Heart right ventricle (tissue), 16 donors: ENCODE results near the gene TIMM17A. TPM values are rescaled to one million over a fixed set of nuclear protein-coding genes. Genes with fewer than 3 reads are reported as not detected.
A peak's percentile ranks its signal among the peaks of the same experiment; 100 is the strongest.
"Not testable (repeated sequence)": the region's sequence is repeated elsewhere in the genome, so short reads cannot be mapped to it uniquely, and the experiment has no call there.

Source experiments
- ATAC-seq, 8 donors: fragments of 200-7000 bp; cut with Tn5 transposase; one replicate each; pipeline ENCODE4 v1.9.1; 2020; ENCODE audit warnings: mild to moderate bottlenecking in 8 of 8, moderate library complexity in 8 of 8, moderate number of reproducible peaks in 1 of 8
- DNase-seq, 2 donors: peaks; one replicate each; pipeline ENCODE4 v3.0.0-alpha.2; 2020
- H3K27ac ChIP-seq, 10 donors: fragments of 200-600 bp; sonication (generic) in 2 of 10; one replicate each; pipeline versions ENCODE4 v1.5.0 to v1.8.0; 2020 to 2022; ENCODE audit warnings: mild to moderate bottlenecking in 3 of 10
- H3K27me3 ChIP-seq, 7 donors: fragments of 200-600 bp; one replicate each; pipeline ENCODE4 v1.8.0; 2021 to 2022; ENCODE audit warnings: mild to moderate bottlenecking in 2 of 7
- H3K36me3 ChIP-seq, 9 donors: fragments of 200-600 bp; sonication (generic) in 1 of 9; one replicate each; pipeline versions ENCODE4 v1.5.0 to v1.8.0; 2020 to 2022; ENCODE audit warnings: mild to moderate bottlenecking in 2 of 9
- H3K4me1 ChIP-seq, 9 donors: fragments of 200-600 bp; sonication (generic) in 1 of 9; one replicate each; pipeline versions ENCODE4 v1.5.0 to v1.8.0; 2020 to 2022; ENCODE audit warnings: mild to moderate bottlenecking in 4 of 9
- H3K4me3 ChIP-seq, 10 donors: fragments of 200-600 bp; sonication (generic) in 2 of 10; one replicate each; pipeline versions ENCODE4 v1.5.0 to v1.8.0; 2020 to 2022; ENCODE audit warnings: mild to moderate bottlenecking in 7 of 10, moderate library complexity in 2 of 10
- H3K9me3 ChIP-seq, 11 donors: fragments of 200-600 bp in 10 of 11; sonication (generic) in 2 of 11; one replicate each; pipeline versions ENCODE4 v1.5.0 to v1.8.0; 2013 to 2022; ENCODE audit warnings: mild to moderate bottlenecking in 2 of 11, control low read depth in 1 of 11, moderate library complexity in 1 of 11
- CTCF ChIP-seq, 9 donors: fragments of 200-600 bp; sonication (generic) in 2 of 9; IDR thresholded peaks; one replicate each; pipeline versions ENCODE4 v1.5.0 to v1.8.0; 2021 to 2022; ENCODE audit warnings: antibody characterized with exemption in 9 of 9, mild to moderate bottlenecking in 5 of 9, moderate library complexity in 1 of 9
- WGBS, 2 donors: extraction: QIAGEN DNeasy Blood & Tissue Kit; methylation state at CpG; one replicate each; pipeline ENCODE4 v1.1.7; 2013; ENCODE audit warnings: inconsistent platforms in 1 of 2; 5-methylcytosine and 5-hydroxymethylcytosine counted together
- intact Hi-C, 10 donors: fragments of 100-400 bp; cut with DNase I; formaldehyde crosslinking; loops; one replicate each; pipeline versions ENCODE4 v1.11.1 to v1.14.2; 2022
- microRNA-seq, 2 donors: library from miRNA; unstranded; fragments of <30 nt; microRNA quantifications; one replicate each; pipeline ENCODE4 v1.2.0, GENCODE V29; 2021
- polyA plus RNA-seq, 2 donors: library from polyadenylated mRNA; stranded (reverse); fragments of 200-250 nt; gene quantifications; one replicate each; pipeline ENCODE4 v1.2.3, GENCODE V29; 2013
- total RNA-seq, 10 donors: library from RNA; stranded (reverse); fragmentation: NEBNext Ultra II Directional in 3 of 10; extraction: Animal tissue kit (Norgen Biotek cat#: 25700) in 3 of 10; gene quantifications; one replicate each; pipeline versions ENCODE4 v1.2.1 to v1.2.4, GENCODE V29; 2021 to 2023
- donor health status: Arrhythmogenic right ventricular cardiomyopathy.
- donor health status: ischemic (EF 13 %, LVEDD 7.1; RV severe dilation, severe dysfunction).
- donor health status: healthy with polysubstance abuse.
- donor health status: DM: no; HTN: yes; CAD: no.
- donor health status: DM: no; HTN: no; CAD: no.
- donor health status: ischemic (EF 25% LVEDD 6.9; RV normal size, moderate dysfunction).
- donor health status: ischemic (EF 25% LVEDD 5.7; RV mildly dilated, moderate dysfunction).
- donor health status: healthy.
- donor health status: DM: yes; HTN: yes; CAD: no.
- donor health status: Ischemic cardiomyopathy.
- donor health status: ischemic (EF 35%, LVEDD 5.7; RV mildly dilated, moderate dysfunction).
- donor health status: nonischemic (EF 11% LVEDD 7.7; RV severe dilation, severe dysfunction).
- donor health status: DM: yes; HTN: yes; CAD: no.
- donor health status: PGD.
- donor health status: ischemic (EF 29% LVEDD 5.4; RV normal size, mild dysfunction).
- donor health status: nonischemic (EF 23%, LVEDD 6.1; RV moderate dilation, normal function).

TIMM17A gene
- total and polyA plus RNA-seq, 12 donors: 49.7 to 113 (median 88.9) TPM

- 63 to 65% methylated on average over 18 of the region's 18 CpGs for WGBS, 2 donors
Observed at GRCh38 chr1:202017749-202018467, 62.6 kb downstream of the TIMM17A start.

GRCh38 chr1:202018468-202019234, 63.3 kb downstream of the TIMM17A start:
- peak in 6 of 8 donors; percentile 17 to 42 (median 26) for ATAC-seq
- WGBS, 2 donors: 42 to 48% methylated on average over 19 of the region's 19 CpGs

More at GRCh38 chr1:202017749-202018467, 62.6 kb downstream of the TIMM17A start:
- intact Hi-C loops: no loop called here
- no peak overlapping the region for H3K27ac ChIP-seq
- H3K9me3 ChIP-seq: no peaks in the 10 kb centered on the region
- peaks cover 0 to 10% (median 0%) of the 10 kb centered on the region in 7 donors for H3K27me3 ChIP-seq
- TF ChIP-seq CTCF (IDR thresholded peaks at IDR 0.05): no peak
- H3K4me1 ChIP-seq: peaks cover 0 to 5% (median 0%) of the 10 kb centered on the region in 9 donors
- ATAC-seq (peak in 2 of 8 donors; percentile 39 to 41), DNase-seq (no peak)
- no peak overlapping the region for H3K4me3 ChIP-seq
- H3K36me3 ChIP-seq: peaks cover 0 to 6% (median 0%) of the 10 kb centered on the region in 9 donors

GRCh38 chr1:202019235-202019558, 63.9 kb downstream of the TIMM17A start:
- H3K4me3 ChIP-seq, DNase-seq, H3K4me1 ChIP-seq, H3K36me3 ChIP-seq, intact Hi-C loops, H3K9me3 ChIP-seq, H3K27ac ChIP-seq, H3K27me3 ChIP-seq: not testable (repeated sequence)
- 86 to 88% methylated on average over 8 of the region's 8 CpGs for WGBS, 2 donors
- ATAC-seq: peak in 1 of 8 donors; percentile 25

More at GRCh38 chr1:202018468-202019234, 63.3 kb downstream of the TIMM17A start:
- Histone ChIP-seq H3K36me3 (peaks cover 0 to 6% (median 0%) of the 10 kb centered on the region in 9 donors), H3K4me1 (peaks cover 0 to 5% (median 0%) of the 10 kb centered on the region in 9 donors), H3K27ac (no peak overlapping the region), H3K9me3 (no peaks in the 10 kb centered on the region), H3K4me3 (no peak overlapping the region), H3K27me3 (peaks cover 0 to 10% (median 0%) of the 10 kb centered on the region in 7 donors)
- DNase-seq: no peak
- no peak for TF ChIP-seq CTCF (IDR thresholded peaks at IDR 0.05)
- intact Hi-C loops: no loop called here

Small RNA genes lying within 50 kb of the gene (microRNA-seq; reads per million reads assigned to microRNA genes)
- gene MIR6740: 0 to 0.51 reads per million in 2 donors

Other genes with a start within 250 kb of the TIMM17A start
- gene IPO9, start 126.3 kb upstream of the TIMM17A start, total RNA-seq: 10 to 100 TPM; 21.9 to 31.4 (median 27.2) TPM
- gene IPO9, start 126.3 kb upstream of the TIMM17A start, polyA plus RNA-seq: 10 to 100 TPM; 12.0 to 12.9 TPM
- 100 to 1,000 TPM; 104 to 214 (median 130) TPM for gene SHISA4, start 66.6 kb upstream of the TIMM17A start, total RNA-seq
- 10 to 100 TPM; 72.6 to 75.8 TPM for gene SHISA4, start 66.6 kb upstream of the TIMM17A start, polyA plus RNA-seq
- gene LMOD1, start 9.0 kb upstream of the TIMM17A start, total RNA-seq: 10 to 100 TPM in 4 of 10 donors, 1 to 10 TPM in 6; 3.6 to 15.2 (median 9.6) TPM
- gene LMOD1, start 9.0 kb upstream of the TIMM17A start, polyA plus RNA-seq: 10 to 100 TPM in 1 of 2 donors, 1 to 10 TPM in 1; 9.9 to 22.7 TPM
- gene RNPEP, start 27.1 kb downstream of the TIMM17A start, total RNA-seq: 10 to 100 TPM; 11.1 to 27.4 (median 15.7) TPM
- 10 to 100 TPM; 13.8 to 24.0 TPM for gene RNPEP, start 27.1 kb downstream of the TIMM17A start, polyA plus RNA-seq
- 100 to 1,000 TPM in 1 of 10 donors, 10 to 100 TPM in 1, 1 to 10 TPM in 3, under 1 TPM in 3, not detected in 2; 0.09 to 255 (median 1.4) TPM for gene ELF3, start 55.1 kb downstream of the TIMM17A start, total RNA-seq
- gene ELF3, start 55.1 kb downstream of the TIMM17A start, polyA plus RNA-seq: 1 to 10 TPM in 1 of 2 donors, under 1 TPM in 1; 0.51 to 2.7 TPM
- gene GPR37L1, start 167.4 kb downstream of the TIMM17A start, total RNA-seq: under 1 TPM in 4 of 10 donors, not detected in 6; 0.04 to 0.20 (median 0.06) TPM
- under 1 TPM in 1 of 2 donors, not detected in 1; 0.03 TPM for gene GPR37L1, start 167.4 kb downstream of the TIMM17A start, polyA plus RNA-seq
- 10 to 100 TPM; 70.9 to 92.7 (median 83.4) TPM for gene ARL8A, start 189.2 kb downstream of the TIMM17A start, total RNA-seq
- gene ARL8A, start 189.2 kb downstream of the TIMM17A start, polyA plus RNA-seq: 10 to 100 TPM; 21.5 to 29.6 TPM
- 1 to 10 TPM in 2 of 10 donors, under 1 TPM in 8; 0.09 to 6.2 (median 0.47) TPM for gene PTPN7, start 205.1 kb downstream of the TIMM17A start, total RNA-seq
- under 1 TPM; 0.32 to 0.51 TPM for gene PTPN7, start 205.1 kb downstream of the TIMM17A start, polyA plus RNA-seq
- 10 to 100 TPM in 2 of 10 donors, 1 to 10 TPM in 3, under 1 TPM in 5; 0.19 to 13.5 (median 1.0) TPM for gene LGR6, start 238.3 kb downstream of the TIMM17A start, total RNA-seq
- gene LGR6, start 238.3 kb downstream of the TIMM17A start, polyA plus RNA-seq: 1 to 10 TPM; 3.2 to 3.7 TPM